ENCODE measurements around the gene IL10RB. TPM values are rescaled to one million over a fixed set of nuclear protein-coding genes. Genes with fewer than 3 reads are reported as not detected.

IL10RB gene
- total RNA-seq, result 29.3 and 49.9 TPM in 2 replicates

DNA sequence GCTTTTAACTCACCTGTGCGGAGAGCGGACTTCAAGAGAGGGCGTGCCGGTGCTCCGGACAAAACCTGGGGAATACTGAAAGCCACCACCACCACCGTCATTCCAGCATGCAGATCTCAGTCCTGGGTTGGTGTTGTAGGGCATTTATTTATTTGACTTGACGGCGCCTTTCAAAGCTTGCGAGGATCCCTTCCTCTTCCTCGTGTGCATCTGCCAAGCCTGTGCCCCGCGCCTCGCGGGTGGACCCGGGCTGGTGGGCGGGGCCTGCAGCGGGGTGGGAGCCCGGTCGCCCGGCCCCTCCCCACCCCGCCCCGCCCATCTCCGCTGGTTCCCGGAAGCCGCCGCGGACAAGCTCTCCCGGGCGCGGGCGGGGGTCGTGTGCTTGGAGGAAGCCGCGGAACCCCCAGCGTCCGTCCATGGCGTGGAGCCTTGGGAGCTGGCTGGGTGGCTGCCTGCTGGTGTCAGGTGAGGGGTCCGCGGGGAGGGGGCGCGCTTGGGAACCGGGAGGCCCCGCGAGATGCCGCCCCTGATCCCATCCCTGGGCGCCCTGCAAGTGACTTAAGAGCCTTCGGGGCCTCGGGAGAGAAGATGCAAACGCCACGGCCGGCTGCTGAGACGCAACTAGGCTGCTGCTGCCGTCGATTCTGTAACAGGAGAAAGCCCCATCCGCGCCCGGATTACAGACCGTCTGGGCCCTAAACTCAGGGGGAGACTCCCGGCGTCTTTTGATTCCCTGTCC, at the start of gene IL10RB:
Gene IL10RB, plus strand, starts transcription at position 318 of the 739 bp plus-strand sequence. Its CDS starts 99 bp downstream, at position 417.

DNA sequence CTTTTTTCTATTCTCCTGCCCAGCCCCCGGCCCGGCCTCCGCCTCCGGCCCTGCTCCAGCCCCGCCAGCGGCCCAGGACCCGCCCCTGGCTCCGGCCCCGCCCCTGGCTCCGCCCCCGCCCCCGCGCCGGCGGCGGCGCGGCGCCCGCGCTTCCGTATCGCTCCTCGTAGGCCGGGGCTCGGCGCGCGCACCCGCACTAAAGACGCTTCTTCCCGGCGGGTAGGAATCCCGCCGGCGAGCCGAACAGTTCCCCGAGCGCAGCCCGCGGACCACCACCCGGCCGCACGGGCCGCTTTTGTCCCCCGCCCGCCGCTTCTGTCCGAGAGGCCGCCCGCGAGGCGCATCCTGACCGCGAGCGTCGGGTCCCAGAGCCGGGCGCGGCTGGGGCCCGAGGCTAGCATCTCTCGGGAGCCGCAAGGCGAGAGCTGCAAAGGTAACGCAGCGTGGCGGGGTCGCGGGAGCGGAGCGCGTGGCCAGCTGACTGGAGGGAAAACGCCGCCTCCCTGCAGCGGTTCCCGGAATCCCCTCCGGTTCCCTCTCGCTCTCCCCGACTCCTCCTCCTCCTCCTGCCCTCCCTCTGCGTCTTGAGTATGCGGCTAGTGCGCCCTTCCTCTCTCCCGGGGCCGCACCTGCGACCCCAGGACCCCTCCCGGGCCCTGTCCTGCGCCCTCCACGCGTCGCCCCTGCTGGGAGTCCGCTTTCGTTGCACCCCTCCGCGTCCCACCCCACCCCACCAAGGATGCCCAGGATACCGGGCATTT, 36.2 kb upstream of the IL10RB start, which contains the start of gene IFNAR2:
Gene IFNAR2, plus strand, starts transcription at position 155 of the 761 bp plus-strand sequence. CDS start 11,985 bp downstream, outside the sequence.

DNA sequence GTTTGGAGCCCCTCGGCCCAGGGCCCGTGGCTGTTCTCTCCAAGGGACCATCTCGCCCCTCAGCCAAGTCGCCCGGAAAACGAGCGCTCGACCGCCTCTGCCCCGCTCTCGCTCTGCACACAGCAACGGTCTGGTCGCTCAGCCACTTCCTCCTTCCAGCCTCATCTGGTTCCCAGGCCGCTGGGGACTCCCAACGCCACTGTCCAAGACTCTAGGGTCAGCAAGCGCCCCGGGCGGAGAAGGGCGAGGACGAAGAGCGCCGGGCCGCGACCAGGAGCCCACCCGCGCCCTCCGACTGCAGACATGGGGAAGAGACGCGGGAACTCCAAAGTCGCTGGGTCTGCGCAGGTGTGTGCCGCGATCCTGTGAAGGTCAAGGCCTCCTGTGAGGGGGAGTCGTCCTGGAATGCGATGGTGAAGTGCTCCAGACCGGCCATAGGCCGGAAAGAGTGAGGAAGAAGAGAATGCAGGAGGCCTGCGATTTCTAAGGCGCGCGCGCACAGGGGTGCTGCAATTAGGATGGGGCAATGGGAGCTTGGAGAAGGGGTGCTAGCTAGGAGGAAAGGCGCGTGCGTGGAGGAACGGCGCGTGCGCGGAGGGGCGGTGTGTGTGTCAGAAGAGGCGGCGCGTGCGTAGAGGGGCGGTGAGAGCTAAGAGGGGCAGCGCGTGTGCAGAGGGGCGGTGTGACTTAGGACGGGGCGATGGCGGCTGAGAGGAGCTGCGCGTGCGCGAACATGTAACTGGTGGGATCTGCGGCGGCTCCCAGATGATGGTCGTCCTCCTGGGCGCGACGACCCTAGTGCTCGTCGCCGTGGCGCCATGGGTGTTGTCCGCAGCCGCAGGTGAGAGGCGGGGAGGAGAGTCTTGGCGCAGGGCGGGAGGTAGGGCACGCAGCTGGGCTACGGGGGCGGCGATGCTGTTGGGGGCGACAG, 58.4 kb downstream of the IL10RB start, which contains the start of gene IFNAR1:
Gene IFNAR1, plus strand, starts transcription at position 680 of the 931 bp plus-strand sequence. Its CDS starts 86 bp downstream, at position 766.

Other genes starting within 250 kb of the IL10RB start
- gene OLIG2, start 240.4 kb upstream of the IL10RB start, total RNA-seq, result not detected in 2 replicates
- not detected in 2 replicates for gene OLIG1, start 196.2 kb upstream of the IL10RB start, total RNA-seq
- gene IFNAR2, start 36.4 kb upstream of the IL10RB start, total RNA-seq, result 7.2 and 18.2 TPM in 2 replicates
- gene IFNAR1, start 58.6 kb downstream of the IL10RB start, total RNA-seq, result 11.4 and 20.9 TPM in 2 replicates
- gene IFNGR2, start 137.0 kb downstream of the IL10RB start, total RNA-seq, result 68.6 and 69.0 TPM in 2 replicates
- gene TMEM50B, start 213.6 kb downstream of the IL10RB start, total RNA-seq, result 21.3 and 42.6 TPM in 2 replicates
- 0.64 and 1.0 TPM in 2 replicates for gene DNAJC28, start 225.3 kb downstream of the IL10RB start, total RNA-seq

All from epithelial cell of alveolus of lung (primary cell).